Fibroblast of mammary gland (primary cell): ENCODE results near the gene MDFI.
"Not testable (repeated sequence)": the region's sequence is repeated elsewhere in the genome, so short reads cannot be mapped to it uniquely, and the experiment has no call there.

Experiments
- DNase-seq: peaks from one replicate; pipeline ENCODE4 v3.0.0-alpha.2; 2010; ENCODE audit warnings: low read depth
- H3K4me3 ChIP-seq: 2 replicates; pipeline ENCODE4 v1.5.1; 2011; ENCODE audit warnings: low read depth, mild to moderate bottlenecking, low read length, moderate library complexity; ENCODE audit not compliant: control insufficient read depth
- TF ChIP-seq, protein P1 (sequence below): conservative IDR thresholded peaks from 2 replicates; pipeline ENCODE4 v1.5.1; 2011; ENCODE audit warnings: low read depth, low read length, inconsistent platforms; ENCODE audit not compliant: control insufficient read depth, insufficient read depth

The MDFI gene

GRCh38 chr6:41608443-41609151 is 29.7 kb upstream of the MDFI start:
- no peak for DNase-seq
- TF ChIP-seq, protein P1, sequence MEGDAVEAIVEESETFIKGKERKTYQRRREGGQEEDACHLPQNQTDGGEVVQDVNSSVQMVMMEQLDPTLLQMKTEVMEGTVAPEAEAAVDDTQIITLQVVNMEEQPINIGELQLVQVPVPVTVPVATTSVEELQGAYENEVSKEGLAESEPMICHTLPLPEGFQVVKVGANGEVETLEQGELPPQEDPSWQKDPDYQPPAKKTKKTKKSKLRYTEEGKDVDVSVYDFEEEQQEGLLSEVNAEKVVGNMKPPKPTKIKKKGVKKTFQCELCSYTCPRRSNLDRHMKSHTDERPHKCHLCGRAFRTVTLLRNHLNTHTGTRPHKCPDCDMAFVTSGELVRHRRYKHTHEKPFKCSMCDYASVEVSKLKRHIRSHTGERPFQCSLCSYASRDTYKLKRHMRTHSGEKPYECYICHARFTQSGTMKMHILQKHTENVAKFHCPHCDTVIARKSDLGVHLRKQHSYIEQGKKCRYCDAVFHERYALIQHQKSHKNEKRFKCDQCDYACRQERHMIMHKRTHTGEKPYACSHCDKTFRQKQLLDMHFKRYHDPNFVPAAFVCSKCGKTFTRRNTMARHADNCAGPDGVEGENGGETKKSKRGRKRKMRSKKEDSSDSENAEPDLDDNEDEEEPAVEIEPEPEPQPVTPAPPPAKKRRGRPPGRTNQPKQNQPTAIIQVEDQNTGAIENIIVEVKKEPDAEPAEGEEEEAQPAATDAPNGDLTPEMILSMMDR: no peak
- H3K4me3 ChIP-seq: no peak overlapping the region

DNA sequence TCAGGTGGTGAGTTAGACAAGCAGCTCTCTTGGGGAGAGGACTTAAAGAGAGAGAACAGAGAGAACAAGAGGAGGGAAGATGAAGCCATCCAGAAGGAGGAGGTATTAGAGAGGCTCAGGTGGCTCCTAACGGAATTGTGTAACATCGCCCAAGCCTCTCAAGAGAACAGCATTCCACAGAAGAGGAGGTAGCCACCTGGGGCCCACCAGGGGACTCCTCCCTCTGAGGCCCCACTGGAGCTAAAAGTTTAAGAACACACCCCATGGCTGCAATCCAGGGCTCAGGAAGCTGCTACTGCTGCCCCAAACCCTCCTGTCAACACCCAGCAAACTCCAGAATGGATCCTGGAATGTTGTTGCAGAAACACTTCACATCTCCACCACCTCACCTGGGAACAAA is 23.6 kb upstream of the MDFI start:
- H3K4me3 ChIP-seq: no peak overlapping the region
- DNase-seq: no peak
- TF ChIP-seq, protein P1: no peak

GRCh38 chr6:41615311-41615710 is 23.0 kb upstream of the MDFI start:
- DNase-seq: no peak
- TF ChIP-seq, protein P1: no peak
- no peak overlapping the region for H3K4me3 ChIP-seq

DNA sequence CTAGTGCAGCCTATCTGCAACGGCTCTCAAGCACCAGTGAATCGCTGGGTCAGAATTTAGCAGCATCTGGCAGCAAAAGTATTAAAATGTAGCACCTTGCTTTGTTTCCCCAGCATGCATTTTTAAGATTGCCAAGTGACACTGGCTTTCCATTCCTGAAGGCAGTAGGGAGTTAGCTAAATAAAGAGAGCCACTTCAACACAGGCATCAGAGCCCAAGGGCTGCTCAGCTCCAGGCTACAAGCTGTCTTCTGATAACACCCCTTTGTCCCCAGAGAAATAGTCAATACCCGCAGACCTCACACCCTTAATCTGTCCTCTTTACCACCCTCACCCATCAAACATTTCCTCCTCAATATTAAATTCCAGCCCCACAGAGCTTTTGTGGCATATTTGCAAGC is 19.7 kb upstream of the MDFI start:
- no peak overlapping the region for H3K4me3 ChIP-seq
- DNase-seq: no peak
- TF ChIP-seq, protein P1: no peak

DNA sequence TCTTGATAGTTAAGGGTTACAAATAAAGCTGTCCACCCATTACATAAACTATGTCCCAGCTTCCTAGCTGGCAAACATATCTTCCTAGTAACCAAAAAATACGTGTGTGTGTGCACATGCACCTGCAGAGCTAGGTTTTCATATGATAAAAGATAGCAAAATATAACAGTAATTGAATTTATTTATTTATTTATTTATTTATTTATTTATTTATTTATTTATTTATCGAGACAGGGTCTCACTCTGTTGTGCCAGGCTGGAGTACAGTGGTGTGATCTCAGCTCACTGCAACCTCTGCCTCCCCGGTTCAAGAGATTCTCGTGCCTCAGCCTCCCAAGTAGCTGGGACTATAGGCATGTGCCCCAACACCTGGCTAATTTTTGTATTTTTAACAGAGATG is 19.1 kb upstream of the MDFI start:
- not testable (repeated sequence) for H3K4me3 ChIP-seq, DNase-seq

- TF ChIP-seq, protein P1: no peak
- no peak for DNase-seq
- no peak overlapping the region for H3K4me3 ChIP-seq
Observed at GRCh38 chr6:41621367-41621766, 16.9 kb upstream of the MDFI start.

- TF ChIP-seq, protein P1: no peak
- H3K4me3 ChIP-seq: no peak overlapping the region
- DNase-seq: no peak
Observed at GRCh38 chr6:41621802-41622201, 16.5 kb upstream of the MDFI start.
